Measurements from ENCODE around the gene SAPCD2.

DNA sequence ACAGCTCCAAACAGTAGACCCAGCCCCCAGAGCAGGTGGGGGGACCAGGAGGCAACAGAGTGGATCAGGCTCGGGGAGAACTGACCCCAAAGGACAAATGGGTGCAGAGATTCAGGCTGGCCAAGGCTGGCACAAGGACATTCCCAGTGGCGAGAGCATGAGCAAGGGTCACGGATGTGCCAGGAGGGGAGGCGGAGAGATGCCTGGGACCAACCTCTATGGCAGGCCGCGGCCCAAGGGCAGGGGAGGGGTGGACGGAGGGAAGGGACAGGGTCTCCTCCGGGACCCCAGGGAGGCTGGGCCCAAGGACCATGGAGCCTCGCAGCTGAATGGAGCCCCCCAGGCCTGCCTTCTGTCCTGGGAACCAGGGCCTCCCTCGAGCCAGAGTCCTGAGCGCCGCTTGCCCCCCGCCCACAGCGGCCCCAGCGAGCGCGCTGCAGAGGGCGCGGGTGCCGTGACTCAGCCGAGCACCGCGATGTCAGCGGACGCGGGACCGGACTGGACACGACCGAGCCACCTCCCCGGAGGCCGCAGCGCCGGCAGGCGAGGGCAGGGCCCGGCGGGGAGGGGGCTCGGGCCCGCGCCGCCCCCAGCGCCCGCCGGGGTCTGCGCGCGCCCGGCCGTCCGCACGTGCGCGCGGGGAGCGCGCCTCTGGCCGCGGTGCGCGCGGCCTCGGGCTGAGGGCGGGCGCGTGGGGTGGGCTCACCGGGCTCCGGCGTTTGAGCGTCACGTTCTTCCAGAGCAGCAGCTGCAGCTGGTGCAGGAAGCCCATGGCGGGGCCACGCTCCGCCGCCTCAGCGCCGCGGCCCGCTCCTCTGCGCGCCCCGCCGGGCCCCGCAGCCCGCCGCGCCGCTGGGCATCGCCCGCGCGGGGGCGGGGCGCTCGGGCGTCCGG, 42.7 kb downstream of the SAPCD2 start, which contains the start of gene ABCA2:
- TF ChIP-seq EZH2 (IDR thresholded peaks at IDR 0.05; ENCODE audit: borderline replicate concordance, low read depth, low read length, poor library complexity, severe bottlenecking) = no peak
- TF ChIP-seq, protein P1, sequence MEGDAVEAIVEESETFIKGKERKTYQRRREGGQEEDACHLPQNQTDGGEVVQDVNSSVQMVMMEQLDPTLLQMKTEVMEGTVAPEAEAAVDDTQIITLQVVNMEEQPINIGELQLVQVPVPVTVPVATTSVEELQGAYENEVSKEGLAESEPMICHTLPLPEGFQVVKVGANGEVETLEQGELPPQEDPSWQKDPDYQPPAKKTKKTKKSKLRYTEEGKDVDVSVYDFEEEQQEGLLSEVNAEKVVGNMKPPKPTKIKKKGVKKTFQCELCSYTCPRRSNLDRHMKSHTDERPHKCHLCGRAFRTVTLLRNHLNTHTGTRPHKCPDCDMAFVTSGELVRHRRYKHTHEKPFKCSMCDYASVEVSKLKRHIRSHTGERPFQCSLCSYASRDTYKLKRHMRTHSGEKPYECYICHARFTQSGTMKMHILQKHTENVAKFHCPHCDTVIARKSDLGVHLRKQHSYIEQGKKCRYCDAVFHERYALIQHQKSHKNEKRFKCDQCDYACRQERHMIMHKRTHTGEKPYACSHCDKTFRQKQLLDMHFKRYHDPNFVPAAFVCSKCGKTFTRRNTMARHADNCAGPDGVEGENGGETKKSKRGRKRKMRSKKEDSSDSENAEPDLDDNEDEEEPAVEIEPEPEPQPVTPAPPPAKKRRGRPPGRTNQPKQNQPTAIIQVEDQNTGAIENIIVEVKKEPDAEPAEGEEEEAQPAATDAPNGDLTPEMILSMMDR (conservative IDR thresholded peaks at IDR 0.05; ENCODE audit: low read depth, low read length) = no peak
